SK-N-SH (cell line): ENCODE data around the gene PSMD9. TPM values are rescaled to one million over a fixed set of nuclear protein-coding genes. Genes with fewer than 3 reads are reported as not detected.

Source experiments
- CTCF ChIA-PET: fragments of 300-600, 350-600 bp; formaldehyde crosslinking; extraction: SDS; loops from one replicate; lab custom pipeline; 2021; lab: Yijun Ruan, JAX
- POLR2A ChIA-PET: fragments of 350-600 bp; sonication (Branson Sonifier 250); formaldehyde crosslinking; extraction: SDS; loops from one replicate; lab custom pipeline; 2020; ENCODE audit warnings: antibody characterized with exemption, inconsistent platforms; lab: Yijun Ruan, JAX
- DNase-seq: peaks from one replicate; pipeline ENCODE4 v3.0.0; 2012
- H2AFZ ChIP-seq: fragments of 200-600 bp; sonication (generic); 2 replicates; pipeline ENCODE4 v1.8.1; 2016; ENCODE audit warnings: antibody characterized with exemption, mild to moderate bottlenecking, low read depth
- H3F3A ChIP-seq: fragments of 200-600 bp; sonication (generic); replicated peaks from 2 replicates; pipeline ENCODE3; 2016; ENCODE audit warnings: antibody characterized with exemption, mild to moderate bottlenecking; ENCODE audit not compliant: insufficient read depth
- H3K27ac ChIP-seq, 2 experiments: fragments of 200-500 bp in 1 of 2; fragments of 200-600 bp in 1 of 2; sonication (Bioruptor generic) in 1 of 2; sonication (generic), shearing (Covaris generic) in 1 of 2; 2 replicates each; pipeline versions ENCODE4 v1.5.1 to v1.6.1; 2014 to 2016; ENCODE audit warnings: low read depth in 2 of 2, inconsistent platforms in 1 of 2, low read length in 1 of 2, mild to moderate bottlenecking in 1 of 2, mixed read lengths in 1 of 2
- H3K27me3 ChIP-seq: fragments of 200-600 bp; sonication (generic), shearing (Covaris generic); 2 replicates; pipeline ENCODE4 v1.6.1; 2016; ENCODE audit warnings: mixed run types; ENCODE audit not compliant: insufficient read depth
- H3K36me3 ChIP-seq, 2 experiments: fragments of 200-500 bp in 1 of 2; fragments of 200-600 bp in 1 of 2; sonication (Bioruptor generic) in 1 of 2; sonication (generic) in 1 of 2; replicated peaks in 1 of 2; 2 replicates each; pipeline versions ENCODE3 to v1.5.1; 2014 to 2016; ENCODE audit warnings: low read length in 1 of 2, mild to moderate bottlenecking in 1 of 2; ENCODE audit not compliant: insufficient read depth in 2 of 2, control insufficient read depth in 1 of 2
- H3K4me1 ChIP-seq, 2 experiments: fragments of 200-500 bp in 1 of 2; fragments of 200-600 bp in 1 of 2; sonication (Bioruptor generic) in 1 of 2; sonication (generic), shearing (Covaris generic) in 1 of 2; 2 replicates each; pipeline versions ENCODE4 v1.5.1 to v1.6.1; 2014 to 2016; ENCODE audit warnings: low read depth in 1 of 2, low read length in 1 of 2, mixed run types in 1 of 2; ENCODE audit not compliant: insufficient read depth in 2 of 2, control insufficient read depth in 1 of 2
- H3K4me2 ChIP-seq: fragments of 200-600 bp; sonication (generic), shearing (Covaris generic); 2 replicates; pipeline ENCODE4 v1.6.1; 2017; ENCODE audit warnings: mixed run types
- H3K4me3 ChIP-seq, 2 experiments: fragments of 200-500 bp in 1 of 2; fragments of 200-600 bp in 1 of 2; sonication (Bioruptor generic) in 1 of 2; sonication (generic), shearing (Covaris generic) in 1 of 2; 2 replicates each; pipeline versions ENCODE4 v1.5.1 to v1.8.1; 2014 to 2016; ENCODE audit warnings: low read depth in 2 of 2, inconsistent platforms in 1 of 2, low read length in 1 of 2, mild to moderate bottlenecking in 1 of 2, mixed read lengths in 1 of 2, moderate library complexity in 1 of 2
- H3K79me2 ChIP-seq: fragments of 200-600 bp; sonication (generic); 2 replicates; pipeline ENCODE4 v1.8.1; 2017; ENCODE audit warnings: mild to moderate bottlenecking; ENCODE audit not compliant: insufficient read depth
- H3K9ac ChIP-seq: fragments of 200-600 bp; sonication (generic); 2 replicates; pipeline ENCODE4 v1.6.1; 2017; ENCODE audit warnings: mixed run types
- H3K9me2 ChIP-seq: fragments of 200-600 bp; sonication (generic); 2 replicates; pipeline ENCODE4 v1.6.1; 2017; ENCODE audit warnings: mixed run types
- H3K9me3 ChIP-seq: fragments of 200-600 bp; sonication (generic); 2 replicates; pipeline ENCODE4 v1.6.1; 2017; ENCODE audit warnings: mixed run types, mild to moderate bottlenecking, moderate library complexity
- H4K20me1 ChIP-seq: fragments of 200-600 bp; sonication (generic); 2 replicates; pipeline ENCODE4 v1.6.1; 2017; ENCODE audit warnings: mild to moderate bottlenecking, mixed run types; ENCODE audit not compliant: insufficient read depth
- CTCF ChIP-seq: fragments of 200-600 bp; sonication (generic); IDR thresholded peaks from 2 replicates; pipeline ENCODE4 v1.6.1; 2017; ENCODE audit warnings: antibody characterized with exemption, mild to moderate bottlenecking, moderate library complexity
- EZH2phosphoT487 ChIP-seq: fragments of 200-600 bp; sonication (generic); IDR thresholded peaks from 2 replicates; pipeline ENCODE4 v1.6.1; 2017; ENCODE audit warnings: low read depth, mixed run types, mild to moderate bottlenecking, antibody characterized with exemption, moderate library complexity, borderline replicate concordance
- FOSL2 ChIP-seq: IDR thresholded peaks from 2 replicates; pipeline ENCODE4 v1.4.0; 2012; ENCODE audit warnings: low read depth, mild to moderate bottlenecking, moderate library complexity, borderline replicate concordance
- FOXM1 ChIP-seq: IDR thresholded peaks from 2 replicates; pipeline ENCODE4 v1.4.0; 2012; ENCODE audit warnings: low read depth, mild to moderate bottlenecking
- GATA2 ChIP-seq: sonication (generic); formaldehyde crosslinking; IDR thresholded peaks from 2 replicates; pipeline ENCODE4 v1.5.0; 2020; ENCODE audit warnings: mild to moderate bottlenecking, missing genetic modification reagents
- IRF3 ChIP-seq: fragments of 150-350 bp; IDR thresholded peaks from 2 replicates; pipeline ENCODE4 v1.6.1; 2016; ENCODE audit warnings: mild to moderate bottlenecking, low read depth, low read length
- NFIC ChIP-seq: IDR thresholded peaks from 2 replicates; pipeline ENCODE4 v1.4.0; 2012; ENCODE audit warnings: borderline replicate concordance
- PBX3 ChIP-seq: IDR thresholded peaks from 2 replicates; pipeline ENCODE4; 2012
- REST ChIP-seq: IDR thresholded peaks from 2 replicates; pipeline ENCODE4 v1.6.1; 2012; ENCODE audit warnings: mild to moderate bottlenecking, low read depth, low read length, moderate library complexity
- RXRA ChIP-seq: IDR thresholded peaks from 2 replicates; pipeline ENCODE4 v1.4.0; 2012; ENCODE audit warnings: low read depth, mild to moderate bottlenecking, borderline replicate concordance
- TCF12 ChIP-seq: IDR thresholded peaks from 2 replicates; pipeline ENCODE4 v1.4.0; 2012
- TEAD4 ChIP-seq: IDR thresholded peaks from 2 replicates; pipeline ENCODE4 v1.4.0; 2012; ENCODE audit warnings: mild to moderate bottlenecking, borderline replicate concordance; ENCODE audit not compliant: insufficient read depth
- ZBTB33 ChIP-seq: IDR thresholded peaks from 2 replicates; pipeline ENCODE4 v1.4.0; 2012; ENCODE audit warnings: low read depth, borderline replicate concordance
- WGBS: methylation state at CpG from one replicate; pipeline ENCODE4 v1.1.6; 2017; ENCODE audit warnings: low lambda C conversion rate; 5-methylcytosine and 5-hydroxymethylcytosine counted together
- polyA plus RNA-seq, 3 experiments: library from polyadenylated mRNA; depleted of rRNA; stranded (reverse); fragments of >200 nt; gene quantifications; 2 replicates each; pipeline ENCODE4 v1.2.3, GENCODE V29; 2012

PSMD9 gene
- polyA plus RNA-seq, 1 of the 3 experiments (the other 2 are of a cell fraction): 227 TPM

- Histone ChIP-seq H2AFZ (no peak overlapping the region), H3F3A (peaks cover 31% of the 10 kb centered on the region), H3K27ac (no peak overlapping the region), H3K4me1 (peaks cover 2 to 20% of the 10 kb centered on the region in 2 experiments; a peak in 3 of 4 replicates), H3K9me2 (no peaks in the 10 kb centered on the region), H3K9me3 (no peaks in the 10 kb centered on the region), H3K79me2 (no peaks in the 10 kb centered on the region), H3K9ac (no peak overlapping the region), H3K4me2 (no peak overlapping the region), H3K27me3 (no peaks in the 10 kb centered on the region), H3K36me3 (peaks cover 0 to 12% of the 10 kb centered on the region in 2 experiments), H3K4me3 (no peak overlapping the region), H4K20me1 (no peaks in the 10 kb centered on the region)
- 91% methylated on average over 7 of the region's 7 CpGs for WGBS
- ChIA-PET CTCF (no interaction called here), POLR2A (no interaction called here)
- DNase-seq: no peak
- no peak for TF ChIP-seq CTCF
- TF ChIP-seq REST: no peak
- no peak for TF ChIP-seq ZBTB33
- TF ChIP-seq GATA2 (CRISPR knock-in tag): no peak
- TF ChIP-seq RXRA: no peak
- no peak for TF ChIP-seq TEAD4
- TF ChIP-seq TCF12: no peak
- TF ChIP-seq NFIC: no peak
- TF ChIP-seq FOSL2: no peak
- no peak for TF ChIP-seq FOXM1
- no peak for TF ChIP-seq EZH2phosphoT487
- no peak for TF ChIP-seq IRF3
- no peak for TF ChIP-seq PBX3
Observed at GRCh38 chr12:121960541-121960940, 72.0 kb downstream of the PSMD9 start.
